ENCODE data around the gene SLC50A1. TPM values are rescaled to one million over a fixed set of nuclear protein-coding genes. Genes with fewer than 3 reads are reported as not detected.
"Not testable (repeated sequence)": the region's sequence is repeated elsewhere in the genome, so short reads cannot be mapped to it uniquely, and the experiment has no call there.

The SLC50A1 gene
- total RNA-seq, 1 donor from 2014 or later, result 27.9 TPM

- intact Hi-C loops (cut with micrococcal nuclease), result loop anchor here (2.0 kb wide), 2 partner anchors 34 to 576 kb away; partner anchors contain the start of gene UBE2Q1
Observed at GRCh38 chr1:155134322-155134721, 1.3 kb upstream of the SLC50A1 start.

DNA sequence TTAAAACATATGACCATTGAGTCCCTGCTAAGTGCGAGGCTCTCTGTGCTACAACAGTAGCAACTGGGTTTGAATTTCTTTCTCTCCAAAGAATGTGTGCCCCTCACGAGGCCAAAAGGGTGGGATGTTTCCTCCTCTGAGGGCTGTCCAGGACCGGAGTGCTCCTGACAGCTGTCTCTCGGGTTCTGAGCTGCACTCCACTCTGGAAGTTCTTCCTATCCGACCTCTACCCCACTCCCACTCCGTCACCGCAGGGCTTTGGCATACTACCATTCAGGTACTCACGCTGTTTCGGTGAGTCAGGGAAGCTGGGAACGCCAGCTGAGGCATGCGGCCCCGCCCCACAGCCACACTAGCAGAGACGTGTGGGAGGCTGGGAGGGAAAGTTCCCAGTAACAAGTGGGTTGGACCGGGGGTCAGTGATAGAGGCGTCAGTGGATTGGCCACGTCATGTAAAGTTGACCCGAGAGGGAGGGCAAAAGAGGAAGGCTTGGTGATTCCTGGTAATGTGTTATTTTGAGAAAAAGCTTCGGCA is 705 bp upstream of the SLC50A1 start:
- intact Hi-C loops (cut with micrococcal nuclease), result loop anchor here (1.0 to 5.0 kb wide), 6 partner anchors 8 to 919 kb away; partner anchors contain the start of genes EFNA1, LAMTOR2, RUSC1 and UBE2Q1

GRCh38 chr1:155136748-155137147 is 1.1 kb downstream of the SLC50A1 start:
- intact Hi-C loops (cut with micrococcal nuclease), result loop anchor here (5.0 kb wide), 1 partner anchor 186 kb away; the partner anchor contains the start of gene RUSC1

DNA sequence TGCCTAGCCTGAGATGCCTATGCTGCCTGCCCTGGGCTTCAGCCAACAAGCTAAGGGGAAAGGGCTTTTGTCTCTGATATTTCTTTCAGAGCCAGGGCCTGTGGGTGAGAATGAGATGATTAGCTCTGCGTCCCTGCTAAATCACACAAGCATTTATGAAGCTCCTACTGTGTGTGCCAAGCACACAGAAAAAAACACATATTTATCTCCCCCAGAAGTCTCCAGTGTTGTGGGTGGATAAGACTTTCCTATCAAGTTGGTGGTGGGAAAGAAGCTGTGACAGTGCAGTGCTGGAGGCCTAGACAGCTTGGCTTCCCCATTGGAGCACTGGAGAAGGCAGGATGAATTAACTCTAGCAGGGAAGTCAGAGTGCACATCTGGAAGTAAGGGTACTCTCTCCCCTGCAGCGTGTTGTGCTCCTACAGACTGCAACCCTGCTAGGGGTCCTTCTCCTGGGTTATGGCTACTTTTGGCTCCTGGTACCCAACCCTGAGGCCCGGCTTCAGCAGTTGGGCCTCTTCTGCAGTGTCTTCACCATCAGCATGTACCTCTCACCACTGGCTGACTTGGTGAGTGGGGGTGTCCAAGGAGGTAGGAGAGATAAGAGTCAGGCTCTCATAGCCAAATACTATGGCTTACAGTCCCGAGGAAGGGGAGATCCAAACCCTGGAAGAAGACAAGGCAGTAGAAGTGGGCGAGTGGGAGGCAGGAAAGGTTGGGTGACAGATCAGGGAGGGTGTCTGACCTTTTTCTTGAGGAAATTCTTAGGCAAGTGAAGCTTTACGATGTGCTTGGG is 1.7 kb downstream of the SLC50A1 start:
- intact Hi-C loops (cut with micrococcal nuclease), result loop anchor here (5.0 kb wide), 1 partner anchor 185 kb away; the partner anchor contains the start of gene RUSC1

- intact Hi-C loops (cut with micrococcal nuclease), result loop anchor here (1.0 to 5.0 kb wide), 6 partner anchors 32 to 914 kb away; partner anchors contain the start of genes EFNA4, FLAD1, LAMTOR2 and RUSC1
Observed at GRCh38 chr1:155139895-155140629, 4.4 kb downstream of the SLC50A1 start, which contains the start of gene DPM3. Gene DPM3, minus strand, starts transcription at chr1:155140531. Its CDS starts 291 bp downstream, at chr1:155140240.

DNA sequence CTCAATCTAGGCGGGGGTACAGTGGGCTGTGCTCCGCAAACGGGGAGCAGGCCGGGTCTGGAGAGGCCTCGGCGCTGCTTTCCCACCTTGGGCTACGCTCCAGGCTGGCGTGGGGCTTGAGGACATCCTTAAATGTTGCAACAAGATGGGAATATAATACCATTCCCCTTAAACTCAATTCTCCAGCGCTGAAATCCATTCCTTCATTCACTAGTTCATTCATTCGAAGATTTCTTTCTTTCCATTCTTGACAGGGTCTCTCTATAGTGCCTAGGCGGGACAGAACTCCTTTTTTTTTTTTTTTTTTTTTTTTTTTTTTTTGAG is 4.9 kb downstream of the SLC50A1 start:
- intact Hi-C loops (cut with micrococcal nuclease), result loop anchor here (1.0 kb wide), 5 partner anchors 32 to 914 kb away; partner anchors contain the start of genes EFNA4, FLAD1 and LAMTOR2

- intact Hi-C loops (cut with micrococcal nuclease), result no loop called here
Observed at GRCh38 chr1:155141749-155142148, 6.1 kb downstream of the SLC50A1 start.

DNA sequence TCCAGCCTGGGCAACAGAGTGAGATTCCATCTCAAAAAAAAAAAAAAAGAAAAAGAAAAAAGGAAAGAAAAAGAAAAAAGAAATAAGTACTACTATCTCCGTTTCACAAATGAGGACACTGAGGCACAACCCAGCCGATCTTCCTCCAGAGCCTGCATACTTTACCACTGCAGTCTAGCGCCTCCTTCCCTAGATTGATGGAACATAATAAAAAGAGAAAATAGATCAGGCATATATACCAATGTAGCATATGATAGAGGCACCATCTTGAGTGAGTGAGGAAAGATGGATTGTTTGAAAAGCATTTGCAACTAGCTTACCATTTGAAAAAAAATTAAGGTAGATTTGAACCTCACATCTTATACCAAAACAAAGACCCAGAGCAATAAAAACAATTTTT is 9.8 kb downstream of the SLC50A1 start:
- intact Hi-C loops (cut with micrococcal nuclease), result no loop called here

DNA sequence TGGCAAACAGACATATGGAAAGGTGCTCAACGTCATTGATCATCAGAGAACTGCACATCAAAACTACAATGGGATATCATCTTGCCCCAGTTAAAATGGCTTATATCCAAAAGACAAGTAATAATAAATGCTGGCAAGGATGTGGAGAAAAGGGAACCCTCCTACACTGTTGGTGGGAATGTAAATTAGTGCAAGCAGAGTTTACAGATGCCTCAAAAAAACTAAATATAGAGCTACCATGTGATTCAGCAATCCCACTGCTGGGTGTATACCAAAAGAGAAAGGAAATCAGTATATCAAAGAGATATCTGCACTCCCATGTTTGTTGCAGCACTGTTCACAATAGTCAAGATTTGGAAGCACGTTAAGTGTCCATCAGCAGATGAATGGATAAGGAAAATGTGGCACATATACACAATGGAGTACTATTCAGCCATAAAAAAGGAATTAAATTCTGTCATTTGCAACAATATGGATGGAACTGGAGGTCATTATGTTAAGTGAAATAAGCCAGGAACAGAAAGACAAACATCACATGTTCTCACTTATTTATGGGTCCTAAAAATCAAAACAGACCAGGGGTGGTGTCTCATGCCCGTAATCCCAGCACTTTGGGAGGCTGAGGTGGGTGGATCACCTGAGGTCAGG is 20.5 kb downstream of the SLC50A1 start:
- intact Hi-C loops (cut with micrococcal nuclease), result not testable (repeated sequence)

DNA sequence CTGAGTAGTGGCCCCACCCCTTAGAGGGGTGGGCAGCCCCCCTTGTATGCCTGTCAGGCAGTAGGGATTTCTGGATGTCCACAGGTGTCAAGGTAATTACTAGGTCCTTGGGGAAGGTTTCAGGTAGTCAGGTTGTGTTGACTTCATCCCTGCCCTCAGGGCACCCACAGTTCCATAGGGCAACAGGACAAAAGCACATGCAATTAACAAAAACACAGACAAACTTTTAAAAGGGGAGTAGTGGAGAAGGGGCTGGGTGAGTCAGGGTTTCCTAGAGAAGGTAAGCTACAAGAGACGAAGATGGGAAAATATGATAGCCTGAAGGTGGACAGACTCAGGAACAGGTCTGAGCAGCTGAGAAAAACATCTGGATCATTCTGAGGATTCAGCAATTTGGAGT is 23.3 kb downstream of the SLC50A1 start:
- intact Hi-C loops (cut with micrococcal nuclease), result no loop called here

- intact Hi-C loops (cut with micrococcal nuclease), result no loop called here
Observed at GRCh38 chr1:155160128-155160527, 24.5 kb downstream of the SLC50A1 start.

DNA sequence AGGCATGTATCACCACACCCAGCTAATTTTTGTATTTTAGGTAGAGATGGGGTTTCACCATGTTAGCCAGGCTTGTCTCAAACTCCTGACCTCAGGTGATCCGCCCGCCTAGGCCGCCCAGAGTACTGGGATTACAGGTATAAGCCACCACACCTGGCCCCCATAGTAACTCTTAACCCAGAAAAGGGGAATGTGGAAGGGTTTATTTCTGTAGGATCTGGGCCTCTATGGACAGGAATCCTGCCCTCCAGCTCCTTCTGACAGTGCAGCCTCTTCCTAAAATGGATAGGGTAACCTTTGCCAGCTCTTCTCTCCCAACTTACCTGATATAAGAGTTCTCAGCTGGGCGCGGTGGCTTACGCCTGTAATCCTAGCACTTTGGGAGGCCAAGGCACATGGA is 27.0 kb downstream of the SLC50A1 start:
- intact Hi-C loops (cut with micrococcal nuclease), result not testable (repeated sequence)

DNA sequence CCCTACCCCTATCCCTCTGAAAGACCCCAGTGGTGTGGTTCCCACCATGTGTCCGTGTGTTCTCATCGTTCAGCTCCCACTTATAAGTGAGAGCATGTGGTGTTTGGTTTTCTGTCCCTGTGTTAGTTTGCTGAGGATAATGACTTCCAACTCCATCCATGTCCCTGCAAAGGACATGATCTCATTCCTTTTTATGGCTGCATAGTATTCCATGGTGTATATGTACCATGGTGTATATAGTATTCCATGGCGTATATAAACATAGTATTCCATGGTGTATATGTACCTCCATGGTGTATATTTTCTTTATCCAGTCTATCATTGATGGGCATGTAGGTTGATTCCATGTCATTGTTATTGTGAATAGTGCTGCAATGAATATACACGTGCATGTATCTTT is 28.1 kb downstream of the SLC50A1 start:
- intact Hi-C loops (cut with micrococcal nuclease), result not testable (repeated sequence)

DNA sequence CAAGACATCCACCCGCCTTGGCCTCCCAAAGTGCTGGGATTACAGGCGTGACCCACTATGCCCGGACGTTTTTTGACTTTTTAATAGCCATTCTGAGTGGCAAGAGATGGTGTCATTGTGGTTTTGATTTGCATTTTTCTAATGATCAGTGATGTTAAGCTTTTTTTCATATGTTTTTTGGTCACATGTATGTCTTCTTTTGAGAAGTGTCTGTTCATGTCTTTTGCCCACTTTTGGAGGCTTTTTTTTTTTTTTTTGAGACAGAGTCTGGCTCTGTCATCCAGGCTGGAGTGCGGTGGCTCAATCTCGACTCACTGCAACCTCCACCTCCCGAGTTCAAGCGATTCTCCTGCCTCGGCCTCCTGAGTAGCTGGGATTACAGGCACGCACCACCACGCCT is 29.0 kb downstream of the SLC50A1 start:
- intact Hi-C loops (cut with micrococcal nuclease), result loop anchor here (5.0 kb wide), 2 partner anchors 117 to 687 kb away; no protein-coding TSS in a partner anchor

DNA sequence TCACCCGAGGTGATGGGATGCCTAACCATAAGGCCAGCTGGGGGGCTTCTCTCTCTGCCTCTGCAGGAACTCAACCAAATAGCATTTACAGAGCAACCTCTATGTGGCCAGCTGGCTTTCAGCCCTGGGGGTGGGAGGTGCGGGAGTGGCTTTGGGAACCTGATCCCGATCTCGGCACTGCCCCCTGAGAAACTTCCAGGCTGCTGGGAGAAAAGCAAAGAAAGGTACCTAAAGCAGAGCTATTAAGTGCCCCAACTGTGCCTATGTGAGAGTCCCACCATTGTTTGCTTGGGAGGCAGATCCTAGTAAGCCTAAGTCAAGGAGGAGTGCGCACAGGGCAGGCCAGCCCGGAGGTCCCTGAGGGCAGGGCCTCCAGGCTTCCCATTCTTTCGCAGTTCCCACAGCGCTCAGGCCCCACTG is 30.4 kb downstream of the SLC50A1 start:
- intact Hi-C loops (cut with micrococcal nuclease), result loop anchor here (5.0 kb wide), 2 partner anchors 119 to 689 kb away; no protein-coding TSS in a partner anchor

DNA sequence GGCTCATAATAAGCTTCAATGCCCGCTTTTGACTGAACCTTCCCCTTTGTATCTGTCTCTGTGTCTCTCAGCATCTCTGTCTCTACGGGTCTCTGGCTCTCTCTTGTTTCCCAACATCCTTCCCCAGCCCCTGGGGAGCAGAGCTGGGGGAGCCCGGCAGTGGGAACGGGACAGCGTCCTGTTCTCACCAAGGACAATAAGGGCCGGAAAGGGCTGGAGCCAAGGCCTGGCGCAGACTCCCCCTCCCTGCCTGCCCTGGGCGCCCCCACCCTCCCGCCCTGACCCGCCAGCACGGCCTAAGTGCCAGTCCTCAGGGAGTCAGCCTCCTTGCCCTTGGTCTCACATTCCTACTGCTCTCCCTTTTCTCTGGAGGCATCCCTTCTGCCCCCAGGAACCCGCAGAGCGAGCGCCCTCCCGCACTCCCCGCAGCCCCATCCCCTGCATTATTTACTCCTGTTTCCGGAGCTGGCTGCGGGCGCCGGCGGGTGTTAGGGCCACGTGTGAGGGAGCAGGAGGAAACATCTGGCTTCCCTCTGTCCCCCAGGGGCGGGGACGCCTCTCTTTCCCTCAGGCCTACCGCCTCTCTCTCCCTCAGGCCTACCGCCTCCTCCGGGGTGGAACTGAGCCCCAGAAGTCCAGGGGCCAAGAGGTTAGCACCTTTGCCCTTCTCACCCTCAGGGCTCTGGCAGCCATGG is 31.0 kb downstream of the SLC50A1 start:
- intact Hi-C loops (cut with micrococcal nuclease), result loop anchor here (1.0 to 5.0 kb wide), 4 partner anchors 75 to 689 kb away; partner anchors contain the start of gene EFNA4

GRCh38 chr1:155167166-155168104 is 31.8 kb downstream of the SLC50A1 start:
- intact Hi-C loops (cut with micrococcal nuclease), result loop anchor here (1.0 to 5.0 kb wide), 6 partner anchors 33 to 690 kb away; partner anchors contain the start of genes EFNA4 and SLC50A1

- intact Hi-C loops (cut with micrococcal nuclease), result loop anchor here (1.0 to 5.0 kb wide), 4 partner anchors 33 to 691 kb away; partner anchors contain the start of gene SLC50A1
Observed at GRCh38 chr1:155168105-155168445, 32.4 kb downstream of the SLC50A1 start.

Data from T-helper 1 cell treated with Interleukin-12 subunit alpha and Interleukin-12 subunit beta and Interleukin-4 antibody, amounts not matched to agents 30 ng/mL and 1 ng/mL, for 36 hours (primary cell).